ENCODE measurements around the gene MS4A8.

The MS4A8 gene

GRCh38 chr11:60743058-60743457 is 43.6 kb downstream of the MS4A8 start:
- no peaks in the 10 kb centered on the region for H3K36me3 ChIP-seq (ENCODE audit: control insufficient read depth, insufficient read depth, low read length)
- H3K27me3 ChIP-seq (replicated peaks; ENCODE audit: control insufficient read depth, insufficient read depth, low read length) = no peaks in the 10 kb centered on the region
- no peak for TF ChIP-seq CTCF (IDR thresholded peaks at IDR 0.05; ENCODE audit: insufficient read depth, low read length, poor library complexity, severe bottlenecking)
- DNase-seq (ENCODE audit: extremely low read depth, insufficient read length) = no peak
- no peak overlapping the region for H3K4me3 ChIP-seq (replicated peaks; ENCODE audit: low read depth, low read length)

DNA sequence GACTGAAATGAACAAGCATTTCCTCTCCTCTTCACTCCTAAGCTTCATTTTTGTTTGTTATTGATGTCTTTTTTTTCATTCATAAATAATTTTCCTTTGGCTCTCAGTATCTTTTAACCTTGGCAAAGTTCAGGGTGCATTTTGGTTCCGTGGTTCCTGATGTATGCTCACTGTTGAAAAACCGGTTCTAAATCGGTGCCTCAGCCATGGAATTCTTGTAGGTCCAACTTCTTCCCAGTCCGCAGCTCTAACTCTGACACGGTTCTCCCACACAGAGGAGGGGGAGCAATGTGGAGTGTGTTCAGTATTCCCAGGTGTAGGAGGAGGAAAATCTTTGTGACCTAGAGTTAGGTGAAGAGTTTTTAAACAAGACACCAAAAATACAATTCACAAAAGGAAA is 44.7 kb downstream of the MS4A8 start:
- Histone ChIP-seq H3K36me3 (ENCODE audit: control insufficient read depth, insufficient read depth, low read length) (no peaks in the 10 kb centered on the region), H3K27me3 (replicated peaks; ENCODE audit: control insufficient read depth, insufficient read depth, low read length) (no peaks in the 10 kb centered on the region), H3K4me3 (replicated peaks; ENCODE audit: low read depth, low read length) (no peak overlapping the region)
- TF ChIP-seq CTCF (IDR thresholded peaks at IDR 0.05; ENCODE audit: insufficient read depth, low read length, poor library complexity, severe bottlenecking) = no peak
- DNase-seq (ENCODE audit: extremely low read depth, insufficient read length) = no peak

- TF ChIP-seq CTCF (IDR thresholded peaks at IDR 0.05; ENCODE audit: insufficient read depth, low read length, poor library complexity, severe bottlenecking) = no peak
- no peaks in the 10 kb centered on the region for H3K36me3 ChIP-seq (ENCODE audit: control insufficient read depth, insufficient read depth, low read length)
- no peak overlapping the region for H3K4me3 ChIP-seq (replicated peaks; ENCODE audit: low read depth, low read length)
- H3K27me3 ChIP-seq (replicated peaks; ENCODE audit: control insufficient read depth, insufficient read depth, low read length) = no peaks in the 10 kb centered on the region
- no peak for DNase-seq (ENCODE audit: extremely low read depth, insufficient read length)
Observed at GRCh38 chr11:60747359-60747873, 48.0 kb downstream of the MS4A8 start.

- no peak for DNase-seq (ENCODE audit: extremely low read depth, insufficient read length)
- Histone ChIP-seq H3K27me3 (replicated peaks; ENCODE audit: control insufficient read depth, insufficient read depth, low read length) (no peaks in the 10 kb centered on the region), H3K36me3 (ENCODE audit: control insufficient read depth, insufficient read depth, low read length) (no peaks in the 10 kb centered on the region), H3K4me3 (replicated peaks; ENCODE audit: low read depth, low read length) (no peak overlapping the region)
- TF ChIP-seq CTCF (IDR thresholded peaks at IDR 0.05; ENCODE audit: insufficient read depth, low read length, poor library complexity, severe bottlenecking) = no peak
Observed at GRCh38 chr11:60748225-60748624, 48.8 kb downstream of the MS4A8 start.

GRCh38 chr11:60748821-60749220 is 49.4 kb downstream of the MS4A8 start:
- H3K4me3 ChIP-seq (replicated peaks; ENCODE audit: low read depth, low read length) = no peak overlapping the region
- TF ChIP-seq CTCF (IDR thresholded peaks at IDR 0.05; ENCODE audit: insufficient read depth, low read length, poor library complexity, severe bottlenecking) = no peak
- H3K36me3 ChIP-seq (ENCODE audit: control insufficient read depth, insufficient read depth, low read length) = no peaks in the 10 kb centered on the region
- DNase-seq (ENCODE audit: extremely low read depth, insufficient read length) = no peak
- no peaks in the 10 kb centered on the region for H3K27me3 ChIP-seq (replicated peaks; ENCODE audit: control insufficient read depth, insufficient read depth, low read length)

GRCh38 chr11:60750911-60751310 is 51.5 kb downstream of the MS4A8 start:
- no peak for DNase-seq (ENCODE audit: extremely low read depth, insufficient read length)
- H3K4me3 ChIP-seq (replicated peaks; ENCODE audit: low read depth, low read length) = no peak overlapping the region
- no peak for TF ChIP-seq CTCF (IDR thresholded peaks at IDR 0.05; ENCODE audit: insufficient read depth, low read length, poor library complexity, severe bottlenecking)
- no peaks in the 10 kb centered on the region for H3K27me3 ChIP-seq (replicated peaks; ENCODE audit: control insufficient read depth, insufficient read depth, low read length)
- H3K36me3 ChIP-seq (ENCODE audit: control insufficient read depth, insufficient read depth, low read length) = no peaks in the 10 kb centered on the region

Data from GM06990 (cell line).